Cardiac fibroblast (primary cell): ENCODE measurements around the gene MAPK8IP2.

ENCODE experiments used
- DNase-seq, 2 donors: peaks; one replicate each; pipeline versions ENCODE4 v3.0.0 to v3.0.0-alpha.2; 2010; ENCODE audit warnings: low read depth in 2 of 2
- H3K4me3 ChIP-seq, 2 donors: replicated peaks in 1 of 2; 1 replicate in 1 of 2; 2 replicates in 1 of 2; pipeline ENCODE4 v1.5.1; 2011; ENCODE audit warnings: low read depth in 2 of 2, low read length in 2 of 2, mild to moderate bottlenecking in 2 of 2, moderate library complexity in 1 of 2
- TF ChIP-seq, protein P1 (sequence below): IDR thresholded peaks from one replicate; pipeline ENCODE4 v1.5.1; 2011; ENCODE audit warnings: low read depth, mild to moderate bottlenecking, low read length, inconsistent platforms

MAPK8IP2 gene

DNA sequence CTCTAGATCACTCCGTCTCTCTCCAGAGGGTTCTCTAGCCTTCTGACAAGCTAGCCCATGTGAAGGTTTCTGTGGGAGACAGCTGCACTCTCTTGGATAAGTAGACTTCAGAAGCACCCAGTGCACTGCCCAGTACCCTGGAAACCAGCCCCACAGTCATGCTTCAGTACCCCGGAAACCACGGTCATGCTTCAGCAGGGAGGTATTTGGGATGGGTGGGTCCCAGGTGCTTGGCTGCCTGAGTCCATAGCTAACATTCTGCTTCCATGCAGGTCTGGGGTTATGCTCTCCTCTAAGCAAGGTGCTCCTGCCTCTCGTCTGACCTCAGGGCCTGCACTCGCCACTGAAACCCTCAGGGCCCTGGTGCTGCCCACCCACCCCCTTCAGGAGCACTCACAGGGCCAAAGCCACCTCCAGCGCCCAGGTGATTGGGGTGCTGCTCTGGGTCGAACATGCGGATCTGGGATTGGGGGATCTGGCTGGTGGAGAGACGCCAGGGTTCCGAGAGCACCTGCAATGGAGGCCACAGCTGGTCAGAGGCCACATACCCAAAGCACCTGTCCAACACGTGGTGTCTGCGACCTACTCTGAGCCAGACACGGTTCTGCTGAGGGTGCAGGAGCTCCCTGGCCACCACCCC, 30.6 kb upstream of the MAPK8IP2 start:
- no peak for DNase-seq
- H3K4me3 ChIP-seq, result no peak overlapping the region
- TF ChIP-seq, protein P1, sequence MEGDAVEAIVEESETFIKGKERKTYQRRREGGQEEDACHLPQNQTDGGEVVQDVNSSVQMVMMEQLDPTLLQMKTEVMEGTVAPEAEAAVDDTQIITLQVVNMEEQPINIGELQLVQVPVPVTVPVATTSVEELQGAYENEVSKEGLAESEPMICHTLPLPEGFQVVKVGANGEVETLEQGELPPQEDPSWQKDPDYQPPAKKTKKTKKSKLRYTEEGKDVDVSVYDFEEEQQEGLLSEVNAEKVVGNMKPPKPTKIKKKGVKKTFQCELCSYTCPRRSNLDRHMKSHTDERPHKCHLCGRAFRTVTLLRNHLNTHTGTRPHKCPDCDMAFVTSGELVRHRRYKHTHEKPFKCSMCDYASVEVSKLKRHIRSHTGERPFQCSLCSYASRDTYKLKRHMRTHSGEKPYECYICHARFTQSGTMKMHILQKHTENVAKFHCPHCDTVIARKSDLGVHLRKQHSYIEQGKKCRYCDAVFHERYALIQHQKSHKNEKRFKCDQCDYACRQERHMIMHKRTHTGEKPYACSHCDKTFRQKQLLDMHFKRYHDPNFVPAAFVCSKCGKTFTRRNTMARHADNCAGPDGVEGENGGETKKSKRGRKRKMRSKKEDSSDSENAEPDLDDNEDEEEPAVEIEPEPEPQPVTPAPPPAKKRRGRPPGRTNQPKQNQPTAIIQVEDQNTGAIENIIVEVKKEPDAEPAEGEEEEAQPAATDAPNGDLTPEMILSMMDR, result no peak

DNA sequence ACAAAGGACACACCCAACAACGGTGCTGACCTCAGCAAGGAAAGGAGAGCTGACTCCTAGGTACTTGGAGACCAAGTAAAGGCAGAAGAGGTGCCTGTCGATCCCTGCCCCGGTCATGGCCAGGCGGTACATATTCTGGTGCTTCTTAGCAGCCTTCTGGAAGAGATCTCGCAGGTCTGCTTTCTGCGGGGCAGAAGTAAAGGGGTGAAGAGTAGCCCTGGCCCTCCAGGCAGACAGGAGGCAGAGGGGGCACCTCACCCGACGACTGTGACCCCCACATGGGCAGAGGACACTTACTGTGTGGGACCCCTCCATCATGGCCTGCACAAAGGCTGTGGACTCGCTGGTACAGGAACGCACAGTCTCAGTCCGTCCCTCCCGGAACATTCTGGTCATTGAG, 29.7 kb upstream of the MAPK8IP2 start:
- DNase-seq, result no peak
- TF ChIP-seq, protein P1, result no peak
- no peak overlapping the region for H3K4me3 ChIP-seq

DNA sequence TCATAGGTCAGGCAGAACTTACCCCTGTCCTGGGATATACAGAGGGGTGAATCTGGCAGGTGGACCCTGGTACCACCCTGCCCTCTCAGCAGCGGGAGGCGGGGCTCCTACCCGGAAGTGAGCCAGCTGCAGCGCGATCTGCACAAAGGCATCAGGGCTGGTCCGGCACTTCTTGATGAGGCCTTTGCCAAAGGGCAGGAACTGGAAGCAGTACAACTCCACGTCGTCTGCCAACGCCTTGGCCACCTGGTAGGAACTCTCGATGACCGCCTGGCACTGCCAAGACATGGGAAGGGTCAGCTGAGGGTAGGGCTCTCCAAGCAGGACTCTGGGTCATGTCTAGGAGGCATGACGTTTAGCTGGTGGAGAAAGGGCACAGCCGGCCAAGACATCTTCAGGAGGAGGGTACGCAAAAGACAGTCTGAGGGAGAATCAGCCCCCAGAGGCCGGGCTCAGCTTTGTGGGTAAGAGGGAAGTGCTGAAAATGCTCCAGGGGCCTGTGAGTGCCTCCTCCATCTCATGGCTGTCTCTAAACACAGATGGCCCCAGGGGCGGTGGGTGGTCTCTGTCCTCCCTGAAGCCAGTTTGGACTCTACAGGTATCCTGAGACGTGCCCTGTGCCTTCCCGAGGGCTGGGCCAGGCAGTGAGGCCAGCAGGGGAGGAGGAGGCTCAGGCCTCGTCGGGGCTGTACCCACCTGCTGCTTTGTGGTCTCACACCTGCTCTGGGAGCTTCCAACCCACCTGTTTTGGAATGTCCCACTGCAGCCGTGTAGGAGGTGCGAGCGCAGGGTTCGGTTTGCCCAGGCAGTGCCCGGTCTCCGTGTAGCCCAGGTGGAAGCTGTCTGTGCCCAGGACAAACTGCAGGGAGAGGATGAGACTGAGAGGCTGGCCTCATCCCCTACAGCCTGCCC, 29.1 kb upstream of the MAPK8IP2 start:
- no peak overlapping the region for H3K4me3 ChIP-seq
- DNase-seq, result no peak
- TF ChIP-seq, protein P1, result no peak

DNA sequence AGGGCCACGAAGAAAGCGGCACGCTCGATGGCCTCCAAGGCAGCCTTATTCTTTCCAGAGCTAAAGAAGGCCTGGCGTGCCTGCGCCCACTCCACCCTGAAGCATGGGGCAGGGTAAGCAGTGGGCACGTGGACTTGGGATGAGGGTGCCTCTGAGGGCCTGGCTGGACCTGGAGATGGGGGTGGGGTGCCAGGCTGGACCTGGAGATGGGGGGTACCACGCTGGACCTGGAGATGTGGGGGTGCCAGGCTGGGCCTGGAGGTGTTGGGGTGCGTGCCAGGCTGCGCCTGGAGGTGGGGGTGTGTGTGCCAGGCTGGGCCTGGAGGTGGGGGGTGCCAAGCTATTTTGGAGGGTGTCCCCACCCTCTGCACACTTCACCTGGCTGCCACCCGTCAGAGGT, 27.6 kb upstream of the MAPK8IP2 start:
- TF ChIP-seq, protein P1, result no peak
- no peak overlapping the region for H3K4me3 ChIP-seq
- no peak for DNase-seq

DNA sequence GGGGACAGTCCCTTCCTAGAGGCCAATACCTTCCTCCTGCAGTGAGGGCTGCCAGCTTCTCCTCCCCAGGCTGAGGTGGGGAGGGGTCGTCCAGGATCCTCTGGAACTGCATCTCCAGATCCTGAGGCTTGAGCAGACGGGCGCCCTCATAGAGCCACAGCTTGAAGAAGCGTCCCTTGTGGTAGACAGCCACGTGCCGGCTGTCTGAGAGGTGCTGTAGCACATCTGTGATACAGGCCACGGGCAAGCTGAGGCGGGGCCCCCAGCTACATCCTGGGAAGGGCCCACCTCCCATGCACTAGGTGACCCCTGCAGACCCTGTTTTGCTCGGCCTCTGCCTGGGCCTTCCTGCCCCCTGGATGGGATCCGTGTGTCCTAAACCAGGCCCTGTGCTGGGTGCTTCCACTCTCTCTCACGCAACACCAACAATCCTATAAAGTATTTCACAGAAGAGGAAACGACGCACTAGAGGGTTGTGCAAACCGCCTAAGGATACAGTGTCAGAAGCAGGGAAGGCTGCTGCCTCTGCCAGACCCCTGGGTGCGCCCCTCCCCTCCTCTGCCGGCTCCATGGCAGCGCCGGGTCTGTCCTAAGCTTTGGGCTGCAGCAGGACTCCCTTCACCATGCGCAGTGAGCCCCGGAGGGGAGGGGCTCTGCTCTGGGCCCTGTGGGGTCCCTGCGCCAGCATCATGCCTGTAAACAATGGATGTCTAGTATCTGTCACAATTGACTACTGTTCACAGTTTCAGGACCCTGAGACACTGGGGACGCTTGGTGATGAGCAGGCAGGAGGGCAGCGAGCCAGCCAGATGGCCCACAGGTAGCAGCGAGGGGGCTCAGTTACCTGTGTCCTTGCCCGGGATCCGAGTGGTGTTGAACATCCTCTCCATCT, 26.9 kb upstream of the MAPK8IP2 start:
- DNase-seq, result no peak
- TF ChIP-seq, protein P1, result no peak
- H3K4me3 ChIP-seq, result no peak overlapping the region

DNA sequence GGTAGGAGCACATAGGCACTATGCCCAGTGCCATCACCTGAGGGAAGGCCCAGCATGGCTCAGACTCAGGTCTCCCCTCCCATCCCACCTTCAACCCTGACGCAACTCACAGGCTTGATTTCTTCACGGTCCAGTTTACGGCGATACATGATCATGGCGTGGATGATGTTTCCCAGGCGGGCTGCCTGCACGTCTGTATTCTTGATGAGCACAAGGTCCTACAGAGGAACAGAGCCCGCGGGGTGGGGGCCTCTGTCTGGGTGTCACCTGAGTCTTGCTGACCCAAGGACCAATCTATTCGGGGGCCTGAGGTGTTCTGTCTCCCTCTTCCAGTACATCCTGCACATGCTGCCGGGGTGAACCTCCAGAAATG, 26.2 kb upstream of the MAPK8IP2 start:
- TF ChIP-seq, protein P1, result no peak
- no peak overlapping the region for H3K4me3 ChIP-seq

More for the DNA sequence above, 26.2 kb upstream of the MAPK8IP2 start:
- no peak for DNase-seq
